ENCODE measurements around the gene TERF2IP.
A peak's percentile ranks its signal among the peaks of the same experiment; 100 is the strongest.

TERF2IP gene, protein sequence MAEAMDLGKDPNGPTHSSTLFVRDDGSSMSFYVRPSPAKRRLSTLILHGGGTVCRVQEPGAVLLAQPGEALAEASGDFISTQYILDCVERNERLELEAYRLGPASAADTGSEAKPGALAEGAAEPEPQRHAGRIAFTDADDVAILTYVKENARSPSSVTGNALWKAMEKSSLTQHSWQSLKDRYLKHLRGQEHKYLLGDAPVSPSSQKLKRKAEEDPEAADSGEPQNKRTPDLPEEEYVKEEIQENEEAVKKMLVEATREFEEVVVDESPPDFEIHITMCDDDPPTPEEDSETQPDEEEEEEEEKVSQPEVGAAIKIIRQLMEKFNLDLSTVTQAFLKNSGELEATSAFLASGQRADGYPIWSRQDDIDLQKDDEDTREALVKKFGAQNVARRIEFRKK

DNA sequence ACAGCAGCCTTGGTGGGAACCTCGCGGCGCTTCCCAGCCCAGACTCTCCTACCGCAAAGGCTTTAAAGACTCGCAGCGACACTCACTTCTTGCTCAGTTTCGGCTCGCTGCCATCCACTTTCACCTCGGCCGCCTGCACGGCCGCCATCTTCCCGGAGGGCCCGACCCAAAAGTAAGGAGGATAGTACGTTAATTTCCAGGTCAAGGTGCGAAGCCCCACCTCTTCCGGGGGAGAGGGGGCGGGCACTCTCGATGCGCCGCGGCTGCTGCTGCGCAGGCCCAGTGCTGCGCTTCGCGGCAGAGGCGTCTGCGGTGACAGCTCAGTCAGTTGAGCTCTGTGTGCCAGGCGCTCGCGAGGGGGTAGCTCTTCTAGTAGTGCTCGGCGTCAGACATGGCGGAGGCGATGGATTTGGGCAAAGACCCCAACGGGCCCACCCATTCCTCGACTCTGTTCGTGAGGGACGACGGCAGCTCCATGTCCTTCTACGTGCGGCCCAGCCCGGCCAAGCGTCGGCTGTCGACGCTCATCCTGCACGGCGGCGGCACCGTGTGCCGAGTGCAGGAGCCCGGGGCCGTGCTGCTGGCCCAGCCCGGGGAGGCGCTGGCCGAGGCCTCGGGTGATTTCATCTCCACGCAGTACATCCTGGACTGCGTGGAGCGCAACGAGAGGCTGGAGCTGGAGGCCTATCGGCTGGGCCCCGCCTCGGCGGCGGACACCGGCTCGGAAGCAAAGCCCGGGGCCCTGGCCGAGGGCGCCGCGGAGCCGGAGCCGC, at the start of gene TERF2IP, which contains the start of gene KARS1:
TERF2IP (plus strand) TSS at position 282 of the 773 bp plus-strand sequence; CDS start at position 392, 110 bp downstream.
KARS1 (minus strand) TSS at position 174 of the 773 bp plus-strand sequence; CDS start at position 148, 26 bp downstream.
- peak; percentile 96 for DNase-seq (ENCODE audit: extremely low spot score)
- TF ChIP-seq, protein P1, sequence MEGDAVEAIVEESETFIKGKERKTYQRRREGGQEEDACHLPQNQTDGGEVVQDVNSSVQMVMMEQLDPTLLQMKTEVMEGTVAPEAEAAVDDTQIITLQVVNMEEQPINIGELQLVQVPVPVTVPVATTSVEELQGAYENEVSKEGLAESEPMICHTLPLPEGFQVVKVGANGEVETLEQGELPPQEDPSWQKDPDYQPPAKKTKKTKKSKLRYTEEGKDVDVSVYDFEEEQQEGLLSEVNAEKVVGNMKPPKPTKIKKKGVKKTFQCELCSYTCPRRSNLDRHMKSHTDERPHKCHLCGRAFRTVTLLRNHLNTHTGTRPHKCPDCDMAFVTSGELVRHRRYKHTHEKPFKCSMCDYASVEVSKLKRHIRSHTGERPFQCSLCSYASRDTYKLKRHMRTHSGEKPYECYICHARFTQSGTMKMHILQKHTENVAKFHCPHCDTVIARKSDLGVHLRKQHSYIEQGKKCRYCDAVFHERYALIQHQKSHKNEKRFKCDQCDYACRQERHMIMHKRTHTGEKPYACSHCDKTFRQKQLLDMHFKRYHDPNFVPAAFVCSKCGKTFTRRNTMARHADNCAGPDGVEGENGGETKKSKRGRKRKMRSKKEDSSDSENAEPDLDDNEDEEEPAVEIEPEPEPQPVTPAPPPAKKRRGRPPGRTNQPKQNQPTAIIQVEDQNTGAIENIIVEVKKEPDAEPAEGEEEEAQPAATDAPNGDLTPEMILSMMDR (IDR thresholded peaks at IDR 0.05; ENCODE audit: control extremely low read depth, extremely low read depth, low read depth, missing control alignments), result no peak
- CTCF ChIA-PET, result interaction anchor here (0.9 to 2.6 kb wide), 8 partner anchors 9 to 414 kb away, joined by 3 to 12 read pairs (median 6); partner anchors contain the start of gene ADAT1
- POLR2A ChIA-PET, result interaction anchor here (0.6 to 2.0 kb wide), 10 partner anchors 9 to 214 kb away, joined by 3 to 12 read pairs (median 5); partner anchors contain the start of genes ADAT1 and GABARAPL2

DNA sequence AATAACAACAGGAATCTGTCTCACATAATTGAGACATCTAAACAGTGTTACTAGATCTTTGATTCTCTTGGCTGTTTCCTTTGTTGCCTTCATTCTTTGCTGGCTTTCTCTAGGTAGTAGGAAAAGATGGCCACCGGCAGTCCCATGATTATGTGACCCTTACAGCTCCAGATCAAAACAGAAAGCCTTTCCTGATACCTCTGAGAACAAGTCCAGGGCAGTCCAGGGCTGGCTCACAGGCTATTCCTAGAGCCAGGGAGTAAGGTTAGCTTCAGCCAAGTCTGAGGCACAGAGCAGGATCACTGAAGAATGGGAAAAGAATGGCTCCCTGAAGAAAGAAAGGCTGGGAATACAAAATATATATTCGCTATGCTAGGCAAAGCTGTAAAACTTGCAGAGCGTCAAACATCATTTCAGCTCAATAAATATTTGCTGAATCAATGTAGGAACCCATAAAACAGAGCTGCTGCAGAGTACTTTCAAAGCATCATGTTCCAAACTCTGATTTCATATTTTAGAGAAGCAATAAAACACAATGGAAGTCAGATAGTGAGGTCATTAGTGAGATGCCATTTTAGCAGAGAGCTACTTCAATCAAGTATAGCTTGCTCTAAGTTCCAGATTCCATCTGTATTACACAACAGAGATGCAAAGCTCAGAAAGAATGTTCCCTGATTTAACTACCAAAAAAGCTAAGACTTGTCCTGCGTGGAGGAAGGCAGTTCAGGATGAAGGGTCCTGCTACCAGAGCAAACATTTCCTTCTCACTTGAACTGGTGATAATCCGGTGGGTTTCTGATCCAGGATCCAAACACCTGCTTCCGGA, 47.9 kb upstream of the TERF2IP start:
- ChIA-PET CTCF (interaction anchor here (0.9 to 1.9 kb wide), 7 partner anchors 9 to 24 kb away, joined by 3 to 5 read pairs (median 4); no protein-coding TSS in a partner anchor), POLR2A (no interaction called here)
- TF ChIP-seq, protein P1 (IDR thresholded peaks at IDR 0.05; ENCODE audit: control extremely low read depth, extremely low read depth, low read depth, missing control alignments), result no peak
- no peak for DNase-seq (ENCODE audit: extremely low spot score)

DNA sequence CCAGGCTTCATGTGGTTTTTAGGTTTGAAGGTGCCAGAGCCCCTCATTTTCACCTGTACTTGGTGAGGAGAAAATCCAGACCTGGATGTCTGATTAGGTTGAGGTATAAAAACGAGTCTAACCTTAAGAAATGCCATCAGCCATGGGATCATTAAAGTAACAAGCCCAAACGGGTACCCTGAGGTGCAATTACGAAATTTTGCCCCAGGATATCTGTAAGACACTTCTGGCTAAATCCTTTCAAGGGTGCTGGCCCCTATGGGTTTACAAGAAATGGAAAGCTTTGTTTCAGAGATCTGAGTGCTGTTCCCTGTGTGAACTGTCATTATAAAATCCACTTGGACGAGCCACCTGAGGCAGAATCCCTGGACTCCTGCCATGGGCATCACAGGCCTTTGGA, 44.3 kb upstream of the TERF2IP start:
- POLR2A ChIA-PET, result interaction anchor here (0.5 kb wide), 1 partner anchor 15 kb away, joined by 4 read pairs; no protein-coding TSS in a partner anchor
- DNase-seq (ENCODE audit: extremely low spot score), result no peak
- CTCF ChIA-PET, result interaction anchor here (1.1 kb wide), 1 partner anchor 18 kb away, joined by 3 read pairs; no protein-coding TSS in a partner anchor
- TF ChIP-seq, protein P1 (IDR thresholded peaks at IDR 0.05; ENCODE audit: control extremely low read depth, extremely low read depth, low read depth, missing control alignments), result no peak

DNA sequence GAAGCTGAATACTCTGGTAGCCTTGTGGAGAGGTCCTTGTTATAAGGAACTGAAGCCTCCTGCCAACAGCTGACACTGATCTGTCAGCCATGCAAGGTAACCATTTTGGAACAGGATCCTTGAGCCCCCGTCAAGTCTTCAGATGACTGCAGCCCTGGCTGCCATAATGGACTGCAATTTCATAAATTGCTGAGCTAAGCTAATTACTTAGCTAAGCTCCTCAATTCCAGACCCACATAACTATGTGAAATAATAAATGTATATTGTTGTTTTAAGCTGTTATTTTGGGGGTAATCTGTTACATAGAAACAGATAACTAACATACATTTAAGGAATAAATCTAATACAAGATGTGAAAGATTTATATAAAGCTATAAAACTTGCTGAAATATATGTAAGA, 41.1 kb upstream of the TERF2IP start:
- TF ChIP-seq, protein P1 (IDR thresholded peaks at IDR 0.05; ENCODE audit: control extremely low read depth, extremely low read depth, low read depth, missing control alignments), result no peak
- no peak for DNase-seq (ENCODE audit: extremely low spot score)
- CTCF ChIA-PET, result interaction anchor here (0.7 to 1.6 kb wide), 6 partner anchors 11 to 89 kb away, joined by 3 to 8 read pairs (median 4); partner anchors contain the start of gene GABARAPL2
- POLR2A ChIA-PET, result no interaction called here

DNA sequence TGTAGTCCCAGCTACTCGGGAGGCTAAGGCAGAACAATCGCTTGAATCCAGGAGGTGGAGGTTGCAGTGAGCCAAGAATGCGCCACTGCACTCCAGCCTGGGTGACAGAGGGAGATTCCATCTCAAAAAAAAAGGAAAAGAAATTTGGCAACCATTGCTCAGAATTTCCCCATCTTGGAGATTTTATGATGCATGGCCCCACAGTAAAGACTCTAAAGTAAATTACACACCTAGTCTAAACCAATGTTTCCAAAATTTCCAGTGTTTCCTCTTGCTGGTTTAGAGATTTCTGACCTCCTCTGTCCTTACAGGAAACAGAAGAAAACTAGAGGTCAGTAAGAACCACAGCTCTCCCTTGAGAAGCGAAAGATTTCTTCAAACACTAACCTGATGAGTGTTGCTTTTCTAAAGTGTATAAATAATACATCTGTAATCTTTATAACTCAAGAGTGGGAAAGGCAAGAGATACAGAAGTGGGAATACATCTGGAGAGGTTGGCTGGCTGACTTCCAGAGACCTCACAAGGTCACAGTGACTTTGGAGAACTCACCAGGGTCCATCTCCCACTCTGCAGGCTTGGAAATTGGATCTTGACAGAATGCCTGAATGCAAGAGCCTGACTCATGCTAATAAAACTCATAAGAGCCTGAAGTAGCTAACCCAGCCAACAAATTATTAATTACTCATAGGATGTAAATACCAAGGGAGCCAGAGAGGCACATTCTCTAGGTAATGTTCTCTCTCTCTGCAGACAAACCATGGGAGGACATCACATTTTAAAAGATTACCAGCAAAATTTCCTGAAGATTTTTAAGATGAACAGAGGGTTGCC, 33.3 kb upstream of the TERF2IP start:
- TF ChIP-seq, protein P1 (IDR thresholded peaks at IDR 0.05; ENCODE audit: control extremely low read depth, extremely low read depth, low read depth, missing control alignments), result no peak
- POLR2A ChIA-PET, result no interaction called here
- CTCF ChIA-PET, result interaction anchor here (0.8 kb wide), 1 partner anchor 59 kb away, joined by 3 read pairs; no protein-coding TSS in a partner anchor
- no peak for DNase-seq (ENCODE audit: extremely low spot score)
